Measurements from ENCODE around the gene ARMC6. TPM values are rescaled to one million over a fixed set of nuclear protein-coding genes. Genes with fewer than 3 reads are reported as not detected.
"Not testable (repeated sequence)": the region's sequence is repeated elsewhere in the genome, so short reads cannot be mapped to it uniquely, and the experiment has no call there.

The ARMC6 gene
- polyA plus RNA-seq, 1 experiment = 31.5 TPM

DNA sequence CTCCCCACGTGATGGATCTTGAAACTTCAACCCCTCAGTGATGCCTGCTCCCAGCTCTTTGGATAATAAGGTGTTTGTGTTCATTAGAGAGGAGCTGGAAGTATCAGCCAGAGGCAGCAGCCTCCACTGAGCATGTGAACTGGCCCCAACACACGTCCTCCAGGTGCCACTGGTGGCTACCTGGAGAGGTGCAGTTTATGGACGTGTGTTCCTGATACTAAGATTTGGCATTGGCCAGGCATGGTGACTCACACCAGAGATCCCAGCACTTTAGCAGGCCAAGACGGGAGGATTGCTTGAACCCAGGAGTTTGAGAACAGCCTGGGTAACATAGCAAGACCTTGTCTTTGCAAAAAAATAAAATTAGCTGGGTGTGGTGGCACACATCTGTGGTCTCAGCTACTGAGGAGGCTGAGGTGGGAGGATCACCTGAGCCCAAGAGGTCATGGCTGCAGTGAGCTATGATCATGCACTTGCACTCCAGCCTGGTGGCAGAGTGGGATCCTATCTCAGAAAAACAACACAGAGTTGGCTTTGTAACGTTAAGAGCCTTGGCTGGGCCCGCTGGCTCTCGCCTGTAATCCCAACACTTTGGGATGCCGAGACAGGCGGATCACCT, 64.8 kb downstream of the ARMC6 start:
- DNase-seq (ENCODE audit: low read depth) = no peak
- TF ChIP-seq, protein P1, sequence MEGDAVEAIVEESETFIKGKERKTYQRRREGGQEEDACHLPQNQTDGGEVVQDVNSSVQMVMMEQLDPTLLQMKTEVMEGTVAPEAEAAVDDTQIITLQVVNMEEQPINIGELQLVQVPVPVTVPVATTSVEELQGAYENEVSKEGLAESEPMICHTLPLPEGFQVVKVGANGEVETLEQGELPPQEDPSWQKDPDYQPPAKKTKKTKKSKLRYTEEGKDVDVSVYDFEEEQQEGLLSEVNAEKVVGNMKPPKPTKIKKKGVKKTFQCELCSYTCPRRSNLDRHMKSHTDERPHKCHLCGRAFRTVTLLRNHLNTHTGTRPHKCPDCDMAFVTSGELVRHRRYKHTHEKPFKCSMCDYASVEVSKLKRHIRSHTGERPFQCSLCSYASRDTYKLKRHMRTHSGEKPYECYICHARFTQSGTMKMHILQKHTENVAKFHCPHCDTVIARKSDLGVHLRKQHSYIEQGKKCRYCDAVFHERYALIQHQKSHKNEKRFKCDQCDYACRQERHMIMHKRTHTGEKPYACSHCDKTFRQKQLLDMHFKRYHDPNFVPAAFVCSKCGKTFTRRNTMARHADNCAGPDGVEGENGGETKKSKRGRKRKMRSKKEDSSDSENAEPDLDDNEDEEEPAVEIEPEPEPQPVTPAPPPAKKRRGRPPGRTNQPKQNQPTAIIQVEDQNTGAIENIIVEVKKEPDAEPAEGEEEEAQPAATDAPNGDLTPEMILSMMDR (IDR thresholded peaks at IDR 0.05; ENCODE audit: insufficient read depth, low read depth, low read length) = no peak
- Histone ChIP-seq H3K27me3 (ENCODE audit: control insufficient read depth, insufficient read depth, low read length) (no peaks in the 10 kb centered on the region), H3K4me3 (ENCODE audit: low read depth, low read length) (no peak overlapping the region), H3K36me3 (ENCODE audit: control insufficient read depth, insufficient read depth, low read length) (no peaks in the 10 kb centered on the region; the same call in 1 of the 2 replicates)
- ChIA-PET CTCF (no interaction called here), POLR2A (no interaction called here)

DNA sequence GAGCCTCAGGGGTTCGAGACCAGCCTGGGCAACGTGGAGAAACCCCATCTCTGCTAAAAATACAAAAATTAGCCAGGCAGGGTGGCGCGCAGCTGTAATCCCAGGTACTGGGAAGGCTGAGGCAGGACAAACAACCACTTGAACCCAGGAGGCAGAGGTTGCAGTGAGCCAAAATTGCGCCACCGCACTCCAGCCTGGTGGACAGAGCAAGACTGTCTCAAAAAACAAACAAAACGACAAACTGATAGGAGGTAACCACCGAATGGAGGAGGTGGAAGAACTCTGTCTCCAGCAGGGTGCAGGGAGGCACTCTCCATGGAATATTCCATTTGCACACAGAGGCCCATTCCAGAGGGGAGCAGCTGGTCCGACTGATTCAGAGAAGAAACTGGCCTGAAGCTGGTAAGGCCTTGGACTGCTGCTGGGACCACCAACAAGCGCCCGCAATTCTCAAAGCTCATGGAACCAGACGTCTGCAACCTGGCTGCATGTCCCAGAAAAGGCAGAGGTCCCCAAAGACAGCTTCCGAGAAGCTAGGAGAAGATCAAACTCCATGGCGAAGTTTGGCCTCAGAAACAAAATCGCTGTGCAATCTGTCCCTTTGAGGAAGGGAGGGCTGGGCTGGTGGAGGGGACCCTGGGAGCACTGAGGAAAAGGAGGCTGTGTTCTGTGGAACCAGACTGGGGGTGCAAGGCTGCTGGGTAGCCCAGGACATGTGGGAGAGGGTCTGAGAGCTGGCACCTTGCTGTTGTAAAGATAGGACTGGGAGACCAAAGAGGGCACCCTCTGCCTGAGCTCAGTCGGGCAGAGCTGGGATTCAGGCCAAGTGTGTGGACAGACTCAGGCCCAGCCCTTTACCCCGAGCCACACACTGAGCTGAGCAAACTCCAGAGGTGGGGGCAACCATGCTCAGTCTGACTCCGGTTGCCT, 65.6 kb downstream of the ARMC6 start:
- ChIA-PET CTCF (no interaction called here), POLR2A (no interaction called here)
- no peak overlapping the region for H3K4me3 ChIP-seq (ENCODE audit: low read depth, low read length)
- no peaks in the 10 kb centered on the region for H3K27me3 ChIP-seq (ENCODE audit: control insufficient read depth, insufficient read depth, low read length)
- TF ChIP-seq, protein P1 (IDR thresholded peaks at IDR 0.05; ENCODE audit: insufficient read depth, low read depth, low read length) = no peak
- DNase-seq (ENCODE audit: low read depth) = no peak
- no peaks in the 10 kb centered on the region; the same call in 1 of the 2 replicates for H3K36me3 ChIP-seq (ENCODE audit: control insufficient read depth, insufficient read depth, low read length)

DNA sequence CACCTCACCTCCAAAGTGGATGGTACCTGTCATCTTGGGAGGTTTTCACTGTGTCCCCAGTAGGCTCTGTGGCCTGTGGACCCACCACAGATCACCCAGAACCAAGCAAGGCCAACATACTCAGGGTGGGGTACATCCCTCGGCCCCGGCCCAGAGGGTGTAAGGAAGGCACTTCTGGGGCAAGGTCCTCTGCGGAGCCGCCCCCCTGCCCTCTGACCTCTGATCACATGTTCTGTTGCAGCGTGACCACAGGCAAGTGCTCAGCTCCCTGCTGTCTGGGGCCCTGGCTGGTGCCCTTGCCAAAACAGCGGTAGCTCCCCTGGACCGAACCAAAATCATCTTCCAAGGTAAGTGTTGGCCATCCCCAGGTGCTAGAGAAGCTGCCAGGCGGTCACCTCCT, 68.1 kb downstream of the ARMC6 start:
- no peak for DNase-seq (ENCODE audit: low read depth)
- no peaks in the 10 kb centered on the region; the same call in 1 of the 2 replicates for H3K36me3 ChIP-seq (ENCODE audit: control insufficient read depth, insufficient read depth, low read length)
- CTCF ChIA-PET = no interaction called here
- POLR2A ChIA-PET = no interaction called here
- no peak overlapping the region for H3K4me3 ChIP-seq (ENCODE audit: low read depth, low read length)
- TF ChIP-seq, protein P1 (IDR thresholded peaks at IDR 0.05; ENCODE audit: insufficient read depth, low read depth, low read length) = no peak
- H3K27me3 ChIP-seq (ENCODE audit: control insufficient read depth, insufficient read depth, low read length) = no peaks in the 10 kb centered on the region

DNA sequence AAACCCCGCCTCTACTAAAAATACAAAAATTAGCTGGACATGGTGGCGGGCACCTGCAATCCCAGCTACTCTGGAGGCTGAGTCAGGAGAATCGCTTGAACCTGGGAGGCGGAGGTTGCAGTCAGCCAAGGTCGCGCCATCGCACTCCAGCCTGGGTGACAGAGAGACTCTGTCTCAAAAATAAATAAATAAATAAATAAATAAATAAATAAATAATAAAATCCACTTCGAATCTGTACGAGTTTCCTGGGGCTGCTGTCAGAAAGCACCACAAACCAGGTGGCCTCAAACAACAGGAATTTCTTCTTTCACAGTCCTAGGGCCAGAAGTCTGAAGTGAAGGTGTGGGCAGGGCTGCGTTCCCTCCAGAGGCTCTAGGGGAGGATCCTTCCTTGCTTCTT, 69.2 kb downstream of the ARMC6 start:
- H3K27me3 ChIP-seq (ENCODE audit: control insufficient read depth, insufficient read depth, low read length); POLR2A ChIA-PET; DNase-seq (ENCODE audit: low read depth); H3K4me3 ChIP-seq (ENCODE audit: low read depth, low read length); H3K36me3 ChIP-seq (ENCODE audit: control insufficient read depth, insufficient read depth, low read length): not testable (repeated sequence)
- CTCF ChIA-PET = interaction anchor here (1.0 kb wide), 1 partner anchor 13 kb away, joined by 3 read pairs; no protein-coding TSS in a partner anchor

DNA sequence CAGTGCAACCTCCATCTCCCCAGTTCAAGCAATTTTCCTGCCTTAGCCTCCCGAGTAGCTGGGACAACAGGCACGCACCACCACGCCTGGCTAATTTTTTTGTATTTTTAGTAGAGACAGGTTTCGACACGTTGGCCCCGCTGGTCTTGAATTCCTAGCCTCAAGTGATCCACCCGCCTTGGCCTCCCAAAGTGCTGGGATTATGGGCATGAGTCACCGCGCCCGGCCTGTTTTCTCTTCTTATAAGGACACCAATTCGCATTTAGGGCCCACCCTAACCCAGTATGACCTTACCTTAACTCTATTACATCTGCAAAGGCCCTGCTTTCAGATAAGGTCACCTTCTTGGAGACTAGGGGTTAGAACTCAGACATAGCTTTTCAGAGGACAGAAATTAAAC, 69.8 kb downstream of the ARMC6 start:
- no peak for DNase-seq (ENCODE audit: low read depth)
- Histone ChIP-seq H3K4me3 (ENCODE audit: low read depth, low read length) (no peak overlapping the region), H3K27me3 (ENCODE audit: control insufficient read depth, insufficient read depth, low read length) (no peaks in the 10 kb centered on the region), H3K36me3 (ENCODE audit: control insufficient read depth, insufficient read depth, low read length) (no peaks in the 10 kb centered on the region; the same call in 1 of the 2 replicates)
- TF ChIP-seq, protein P1 (IDR thresholded peaks at IDR 0.05; ENCODE audit: insufficient read depth, low read depth, low read length) = no peak
- CTCF ChIA-PET = interaction anchor here (1.0 kb wide), 1 partner anchor 13 kb away, joined by 3 read pairs; no protein-coding TSS in a partner anchor
- POLR2A ChIA-PET = no interaction called here
